ENCODE results near the gene CCR1.
"Not testable (repeated sequence)": the region's sequence is repeated elsewhere in the genome, so short reads cannot be mapped to it uniquely, and the experiment has no call there.

The CCR1 gene

DNA sequence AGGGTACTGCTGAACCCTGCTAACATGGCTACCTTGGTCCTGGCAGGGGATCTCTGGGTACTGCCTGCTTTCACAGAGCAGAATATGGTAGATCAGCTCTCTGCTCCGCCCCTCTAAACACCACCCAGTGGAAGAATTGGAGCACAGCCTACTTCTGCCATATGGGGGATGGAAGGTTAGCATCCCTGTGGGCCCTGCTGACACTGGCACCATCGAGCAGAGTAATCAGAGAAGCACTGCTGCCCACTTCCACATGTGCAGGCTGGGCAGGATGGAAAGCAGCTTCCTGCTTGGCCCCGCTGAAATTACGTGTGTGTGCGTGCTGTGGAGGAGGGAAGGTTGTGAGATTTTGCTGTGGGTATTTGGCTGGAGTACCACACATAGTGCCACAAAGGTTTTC, 24.8 kb downstream of the CCR1 start:
- Histone ChIP-seq H3K4me1 (ENCODE audit: low read depth, poor library complexity, severe bottlenecking) (peaks cover 26% of the 10 kb centered on the region), H3K36me3 (ENCODE audit: insufficient read depth) (no peaks in the 10 kb centered on the region), H3K27me3 (ENCODE audit: insufficient read depth, low read depth) (no peaks in the 10 kb centered on the region), H3K79me2 (ENCODE audit: insufficient read depth, low read depth) (no peaks in the 10 kb centered on the region), H3K27ac (no peak overlapping the region), H3K4me2 (no peak overlapping the region), H3K9ac (no peak overlapping the region), H4K20me1 (ENCODE audit: insufficient read depth) (no peaks in the 10 kb centered on the region), H2AFZ (ENCODE audit: low read depth) (no peak overlapping the region), H3K4me3 (IDR thresholded peaks at IDR 0.05; ENCODE audit: insufficient read depth, low read depth, low read length) (no peak overlapping the region)
- TF ChIP-seq, protein P1, sequence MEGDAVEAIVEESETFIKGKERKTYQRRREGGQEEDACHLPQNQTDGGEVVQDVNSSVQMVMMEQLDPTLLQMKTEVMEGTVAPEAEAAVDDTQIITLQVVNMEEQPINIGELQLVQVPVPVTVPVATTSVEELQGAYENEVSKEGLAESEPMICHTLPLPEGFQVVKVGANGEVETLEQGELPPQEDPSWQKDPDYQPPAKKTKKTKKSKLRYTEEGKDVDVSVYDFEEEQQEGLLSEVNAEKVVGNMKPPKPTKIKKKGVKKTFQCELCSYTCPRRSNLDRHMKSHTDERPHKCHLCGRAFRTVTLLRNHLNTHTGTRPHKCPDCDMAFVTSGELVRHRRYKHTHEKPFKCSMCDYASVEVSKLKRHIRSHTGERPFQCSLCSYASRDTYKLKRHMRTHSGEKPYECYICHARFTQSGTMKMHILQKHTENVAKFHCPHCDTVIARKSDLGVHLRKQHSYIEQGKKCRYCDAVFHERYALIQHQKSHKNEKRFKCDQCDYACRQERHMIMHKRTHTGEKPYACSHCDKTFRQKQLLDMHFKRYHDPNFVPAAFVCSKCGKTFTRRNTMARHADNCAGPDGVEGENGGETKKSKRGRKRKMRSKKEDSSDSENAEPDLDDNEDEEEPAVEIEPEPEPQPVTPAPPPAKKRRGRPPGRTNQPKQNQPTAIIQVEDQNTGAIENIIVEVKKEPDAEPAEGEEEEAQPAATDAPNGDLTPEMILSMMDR (conservative IDR thresholded peaks at IDR 0.05; ENCODE audit: low read depth, low read length): no peak

DNA sequence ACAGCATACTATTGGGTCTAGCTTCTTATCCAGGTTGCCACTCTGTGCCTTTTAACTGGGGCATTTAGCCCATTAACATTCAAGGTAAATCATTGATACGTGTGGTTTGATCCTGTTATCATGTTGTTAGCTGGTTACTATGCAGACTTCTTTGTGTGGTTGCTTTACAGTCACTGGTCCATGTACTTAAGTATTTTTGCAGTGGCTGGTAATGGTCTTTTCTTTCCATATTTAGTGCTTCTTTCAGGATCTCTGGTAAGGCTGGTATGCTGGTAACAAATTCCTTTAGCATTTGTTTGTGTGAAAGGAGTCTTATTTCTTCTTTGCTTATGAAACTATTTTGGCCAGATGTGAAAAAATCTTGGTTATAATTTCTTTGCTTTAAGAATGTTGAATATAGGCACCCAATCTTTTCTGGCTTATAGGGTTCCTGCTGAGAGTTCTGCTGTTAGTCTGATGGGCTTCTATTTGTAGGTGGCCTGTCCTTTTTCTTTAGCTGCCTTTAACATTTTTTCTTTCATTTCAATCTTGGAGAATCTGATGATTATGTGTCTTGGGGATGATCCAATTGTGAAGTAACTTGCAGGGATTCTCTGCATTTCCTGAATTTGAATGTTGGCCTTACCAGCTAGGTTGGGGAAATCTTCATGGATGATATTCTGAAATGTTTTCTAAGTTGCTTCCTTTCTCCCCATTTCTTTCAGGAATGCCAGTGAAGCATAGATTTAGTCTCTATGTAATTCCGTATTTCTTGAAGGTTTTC, 39.3 kb downstream of the CCR1 start:
- Histone ChIP-seq H3K4me1 (ENCODE audit: low read depth, poor library complexity, severe bottlenecking) (peaks cover under 1% of the 10 kb centered on the region), H3K36me3 (ENCODE audit: insufficient read depth) (no peaks in the 10 kb centered on the region), H3K4me3 (IDR thresholded peaks at IDR 0.05; ENCODE audit: insufficient read depth, low read depth, low read length) (no peak overlapping the region), H2AFZ (ENCODE audit: low read depth) (no peak overlapping the region), H3K79me2 (ENCODE audit: insufficient read depth, low read depth) (no peaks in the 10 kb centered on the region), H3K9ac (no peak overlapping the region), H3K27ac (no peak overlapping the region), H3K27me3 (ENCODE audit: insufficient read depth, low read depth) (no peaks in the 10 kb centered on the region), H3K4me2 (no peak overlapping the region), H4K20me1 (ENCODE audit: insufficient read depth) (no peaks in the 10 kb centered on the region)
- TF ChIP-seq, protein P1 (conservative IDR thresholded peaks at IDR 0.05; ENCODE audit: low read depth, low read length): no peak

DNA sequence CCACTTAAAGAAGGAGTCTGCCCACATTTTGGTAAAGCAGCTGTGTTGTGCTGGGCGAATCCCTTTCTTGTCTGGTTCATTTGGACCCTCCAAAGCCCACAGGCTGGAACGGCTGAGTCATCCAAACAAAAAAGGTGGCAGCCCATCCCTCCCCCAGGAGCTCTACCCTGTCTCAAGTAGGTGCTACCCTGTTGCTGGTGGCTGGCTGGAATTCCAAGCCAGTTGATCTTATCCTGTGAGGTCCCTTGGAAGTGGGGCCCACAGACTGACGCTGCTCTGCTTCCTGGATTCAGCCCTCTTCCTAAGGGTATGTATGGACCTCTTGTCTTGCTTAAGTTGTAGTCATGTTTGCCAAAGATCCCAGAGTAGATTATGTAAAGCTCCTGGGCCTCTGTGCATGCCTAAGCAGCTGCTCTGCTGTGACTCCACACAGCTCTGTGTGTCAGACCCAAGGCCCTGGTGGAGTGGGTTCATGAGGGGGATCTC, 44.5 kb downstream of the CCR1 start:
- Histone ChIP-seq H3K36me3 (ENCODE audit: insufficient read depth) (no peaks in the 10 kb centered on the region), H3K4me3 (IDR thresholded peaks at IDR 0.05; ENCODE audit: insufficient read depth, low read depth, low read length) (no peak overlapping the region), H3K4me2 (peak overlapping the region; percentile 25; the same call in 1 of the 2 replicates), H4K20me1 (ENCODE audit: insufficient read depth) (no peaks in the 10 kb centered on the region), H3K4me1 (ENCODE audit: low read depth, poor library complexity, severe bottlenecking) (peaks cover 22% of the 10 kb centered on the region), H3K27ac (no peak overlapping the region), H3K27me3 (ENCODE audit: insufficient read depth, low read depth) (no peaks in the 10 kb centered on the region), H2AFZ (ENCODE audit: low read depth) (peak overlapping the region; percentile 41), H3K9ac (no peak overlapping the region; the same call in 1 of the 2 replicates), H3K79me2 (ENCODE audit: insufficient read depth, low read depth) (no peaks in the 10 kb centered on the region)
- TF ChIP-seq, protein P1 (conservative IDR thresholded peaks at IDR 0.05; ENCODE audit: low read depth, low read length): no peak

DNA sequence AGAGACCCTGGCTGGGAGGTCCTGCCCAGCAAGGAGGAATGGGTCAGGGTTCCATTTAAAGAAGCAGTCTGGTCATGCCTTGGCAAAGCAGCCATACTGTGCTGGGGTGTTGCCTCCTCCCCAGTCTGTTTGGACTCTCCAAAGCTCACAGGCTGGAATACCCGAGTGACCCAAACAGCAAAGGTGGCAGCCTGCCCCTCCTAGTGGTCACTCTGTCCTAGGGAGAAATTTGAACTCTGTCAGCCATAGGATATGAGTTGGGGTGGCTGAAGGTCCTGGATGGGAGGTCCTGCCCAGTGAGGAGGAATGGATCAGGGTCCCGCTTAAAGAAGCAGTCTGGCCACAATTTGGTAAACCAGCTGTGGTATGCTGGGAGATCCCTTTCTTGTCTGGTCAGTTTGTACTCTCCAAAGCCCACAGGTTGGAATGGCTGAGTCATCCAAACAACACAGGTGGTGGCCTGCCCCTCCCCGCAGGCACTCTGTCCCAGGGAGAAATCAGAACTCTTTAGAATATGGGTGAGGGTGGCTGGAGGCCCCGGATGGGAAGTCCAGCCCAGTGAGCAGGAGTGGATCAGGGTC, 45.0 kb downstream of the CCR1 start:
- no peak overlapping the region; the same call in 1 of the 2 replicates for H3K9ac ChIP-seq
- H3K79me2 ChIP-seq (ENCODE audit: insufficient read depth, low read depth): no peaks in the 10 kb centered on the region
- H3K4me2 ChIP-seq: peak overlapping the region; percentile 25; the same call in 1 of the 2 replicates
- no peak overlapping the region for H3K4me3 ChIP-seq (IDR thresholded peaks at IDR 0.05; ENCODE audit: insufficient read depth, low read depth, low read length)
- no peaks in the 10 kb centered on the region for H3K27me3 ChIP-seq (ENCODE audit: insufficient read depth, low read depth)
- H3K36me3 ChIP-seq (ENCODE audit: insufficient read depth): no peaks in the 10 kb centered on the region
- TF ChIP-seq, protein P1 (conservative IDR thresholded peaks at IDR 0.05; ENCODE audit: low read depth, low read length): no peak
- peaks cover 22% of the 10 kb centered on the region for H3K4me1 ChIP-seq (ENCODE audit: low read depth, poor library complexity, severe bottlenecking)
- peak overlapping the region; percentile 41 for H2AFZ ChIP-seq (ENCODE audit: low read depth)
- no peak overlapping the region for H3K27ac ChIP-seq
- no peaks in the 10 kb centered on the region for H4K20me1 ChIP-seq (ENCODE audit: insufficient read depth)

DNA sequence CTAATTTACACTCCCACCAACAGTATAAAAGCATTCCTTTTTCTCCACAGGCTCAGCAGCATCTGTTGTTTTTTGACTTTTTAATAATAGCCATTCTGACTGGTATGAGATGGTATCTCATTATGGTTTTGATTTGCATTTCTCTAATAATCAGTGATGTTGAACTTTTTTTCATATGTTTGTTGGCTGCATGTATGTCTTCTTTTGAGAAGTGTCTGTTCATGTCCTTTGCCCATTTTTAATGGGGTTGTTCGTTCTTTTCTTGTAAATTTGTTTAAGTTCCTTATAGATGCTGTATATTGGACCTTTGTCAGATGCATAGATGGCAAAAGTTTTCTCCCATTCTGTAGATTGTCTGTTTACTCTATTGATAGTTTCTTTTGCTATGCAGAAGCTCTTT, 50.4 kb downstream of the CCR1 start:
- not testable (repeated sequence) for H2AFZ ChIP-seq (ENCODE audit: low read depth); H3K27me3 ChIP-seq (ENCODE audit: insufficient read depth, low read depth); H3K4me2 ChIP-seq; H3K27ac ChIP-seq; H3K36me3 ChIP-seq (ENCODE audit: insufficient read depth); H3K9ac ChIP-seq; H4K20me1 ChIP-seq (ENCODE audit: insufficient read depth); H3K4me3 ChIP-seq (IDR thresholded peaks at IDR 0.05; ENCODE audit: insufficient read depth, low read depth, low read length); H3K79me2 ChIP-seq (ENCODE audit: insufficient read depth, low read depth)
- peaks cover 11% of the 10 kb centered on the region for H3K4me1 ChIP-seq (ENCODE audit: low read depth, poor library complexity, severe bottlenecking)
